WERI-Rb-1 (cell line): ENCODE data around the gene PFKM.
A peak's percentile ranks its signal among the peaks of the same experiment; 100 is the strongest.
"Not testable (repeated sequence)": the region's sequence is repeated elsewhere in the genome, so short reads cannot be mapped to it uniquely, and the experiment has no call there.

Experiments used
- DNase-seq: peaks from one replicate; pipeline ENCODE4 v3.0.0-alpha.2; 2020
- H3K27ac ChIP-seq: fragments of 250-450 bp; sonication (Bioruptor Pico); 2 replicates; pipeline ENCODE4 v1.5.1; 2020; ENCODE audit warnings: mild to moderate bottlenecking, moderate library complexity
- H3K27me3 ChIP-seq: fragments of 250-450 bp; sonication (Bioruptor Pico); 2 replicates; pipeline ENCODE4 v1.5.1; 2021; ENCODE audit warnings: mild to moderate bottlenecking, low read depth, moderate library complexity; ENCODE audit not compliant: insufficient read depth, severe bottlenecking
- H3K36me3 ChIP-seq: fragments of 250-450 bp; sonication (Bioruptor Pico); 2 replicates; pipeline ENCODE4 v1.5.1; 2020; ENCODE audit warnings: mild to moderate bottlenecking, moderate library complexity
- H3K4me3 ChIP-seq: 2 replicates; pipeline ENCODE4 v1.5.1; 2011; ENCODE audit warnings: low read depth, mild to moderate bottlenecking, control low read depth, low read length
- H3K9me3 ChIP-seq: fragments of 250-450 bp; sonication (Bioruptor Pico); 2 replicates; pipeline ENCODE4 v1.5.1; 2021; ENCODE audit warnings: mild to moderate bottlenecking, moderate library complexity; ENCODE audit not compliant: severe bottlenecking
- CTCF ChIP-seq: IDR thresholded peaks from 2 replicates; pipeline ENCODE4 v1.5.1; 2011; ENCODE audit warnings: low read depth, mild to moderate bottlenecking, control low read depth, inconsistent platforms, low read length

Gene PFKM

GRCh38 chr12:48105867-48106680 lies 13.1 kb upstream of the PFKM start, which contains the start of gene SENP1:
Gene SENP1 (minus strand): TSS chr12:48106079. CDS start chr12:48101472, 4,607 bp downstream.
- TF ChIP-seq CTCF: 0 out of 2 replicates have a peak, but pooled peaks have one; percentile 2
- Histone ChIP-seq H3K27me3 (no peaks in the 10 kb centered on the region), H3K4me3 (peak within 1 kb of the TSS; percentile 60), H3K27ac (peak within 1 kb of the TSS; percentile 97), H3K36me3 (peaks cover 19% of the 10 kb centered on the region), H3K9me3 (no peaks in the 10 kb centered on the region)
- DNase-seq: peak; percentile 92

GRCh38 chr12:48106681-48107613 lies 12.2 kb upstream of the PFKM start:
- Histone ChIP-seq H3K4me3 (peak overlapping the region; percentile 60), H3K36me3 (peaks cover 12% of the 10 kb centered on the region), H3K27me3 (no peaks in the 10 kb centered on the region), H3K27ac (peak overlapping the region; percentile 97), H3K9me3 (no peaks in the 10 kb centered on the region)
- no peak for DNase-seq
- TF ChIP-seq CTCF: no peak

- H3K27me3 ChIP-seq: no peaks in the 10 kb centered on the region
- H3K4me3 ChIP-seq: no peak overlapping the region
- no peaks in the 10 kb centered on the region for H3K9me3 ChIP-seq
- no peak for DNase-seq
- H3K36me3 ChIP-seq: peaks cover 4% of the 10 kb centered on the region; the same call in 1 of the 2 replicates
- no peak for TF ChIP-seq CTCF
- no peak overlapping the region for H3K27ac ChIP-seq
Observed at GRCh38 chr12:48109424-48109823, 9.7 kb upstream of the PFKM start.

- DNase-seq: no peak
- no peaks in the 10 kb centered on the region for H3K36me3 ChIP-seq
- H3K4me3 ChIP-seq: no peak overlapping the region
- H3K27ac ChIP-seq: no peak overlapping the region
- H3K9me3 ChIP-seq: no peaks in the 10 kb centered on the region
- no peaks in the 10 kb centered on the region for H3K27me3 ChIP-seq
- TF ChIP-seq CTCF: no peak
Observed at GRCh38 chr12:48110691-48111311, 8.4 kb upstream of the PFKM start.

GRCh38 chr12:48111312-48111693 lies 7.9 kb upstream of the PFKM start:
- H3K27ac ChIP-seq, H3K4me3 ChIP-seq, H3K27me3 ChIP-seq, H3K9me3 ChIP-seq, DNase-seq, H3K36me3 ChIP-seq: not testable (repeated sequence)
